Measurements from ENCODE around the gene NEK5. TPM values are rescaled to one million over a fixed set of nuclear protein-coding genes. Genes with fewer than 3 reads are reported as not detected.

NEK5 gene
- polyA plus RNA-seq, 3 donors: 0.07 TPM; not detected in 2

DNA sequence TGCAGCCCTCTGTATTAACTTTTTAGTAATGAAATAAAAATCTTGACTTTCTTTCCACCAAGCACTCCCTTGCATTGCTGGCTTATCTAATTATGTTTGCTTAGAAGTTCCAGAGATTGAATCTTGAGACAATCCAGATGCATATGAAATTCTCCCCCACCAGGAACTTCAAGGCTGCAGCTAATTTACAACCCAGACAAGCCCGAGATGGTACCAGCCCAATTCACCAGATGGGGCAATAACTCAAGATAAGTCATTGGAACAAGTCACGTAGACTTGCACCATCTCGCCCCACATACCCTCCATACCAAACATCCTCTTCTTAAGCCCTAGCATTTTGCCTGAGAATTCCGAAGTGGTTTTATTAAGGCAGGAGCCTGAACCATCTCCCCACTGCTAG, 75.4 kb downstream of the NEK5 start:
- Histone ChIP-seq H2AFZ (ENCODE audit: insufficient read depth, low read depth, low read length, poor library complexity, severe bottlenecking) (no peak overlapping the region), H3K36me3 (replicated peaks in 1 of 2; ENCODE audit: control insufficient read depth in 1 of 2, insufficient read depth in 2 of 2, low read length in 2 of 2) (no peaks in the 10 kb centered on the region), H3K79me2 (ENCODE audit: insufficient read depth, low read length) (no peaks in the 10 kb centered on the region), H3K4me2 (replicated peaks; ENCODE audit: extremely low read depth, low read length, poor library complexity, severe bottlenecking) (no peak overlapping the region), H3K9me3 (replicated peaks in 1 of 2; ENCODE audit: control insufficient read depth in 1 of 2, insufficient read depth in 1 of 2, low read length in 2 of 2) (no peaks in the 10 kb centered on the region), H3K27me3 (ENCODE audit: control insufficient read depth in 2 of 2, insufficient read depth in 2 of 2, low read length in 2 of 2) (no peaks in the 10 kb centered on the region), H3K4me1 (ENCODE audit: control insufficient read depth in 1 of 2, insufficient read depth in 2 of 2, low read length in 2 of 2) (no peaks in the 10 kb centered on the region), H4K20me1 (ENCODE audit: insufficient read depth, low read length) (no peaks in the 10 kb centered on the region), H3K27ac (ENCODE audit: low read depth in 1 of 2, low read length in 2 of 2) (no peak overlapping the region), H3K9ac (ENCODE audit: insufficient read depth, low read length, poor library complexity, severe bottlenecking) (no peak overlapping the region), H3K4me3 (replicated peaks in 1 of 3; ENCODE audit: low read depth in 2 of 3, low read length in 3 of 3) (no peak overlapping the region)
- intact Hi-C loops (cut with micrococcal nuclease): no loop called here
- Mint-ChIP-seq H3K27me3 (ENCODE audit: low read depth in 3 of 3) (peaks cover 0 to 2% (median 0%) of the 10 kb centered on the region in 3 donors), H3K4me3 (no peak overlapping the region), H3K36me3 (no peaks in the 10 kb centered on the region), H3K4me1 (no peaks in the 10 kb centered on the region), H3K27ac (no peak overlapping the region), H3K9me3 (peaks cover 0 to 10% (median 2%) of the 10 kb centered on the region in 7 donors)
- whole genome bisulfite sequencing (ENCODE audit: insufficient coverage): 96% methylated on average over 3 of the region's 4 CpGs
- DNase-seq: no peak
- no peak for TF ChIP-seq CTCF (IDR thresholded peaks at IDR 0.05)

- Mint-ChIP-seq H3K4me3 (no peak overlapping the region), H3K36me3 (no peaks in the 10 kb centered on the region), H3K27me3 (ENCODE audit: low read depth in 3 of 3) (no peaks in the 10 kb centered on the region), H3K9me3 (peaks cover 0 to 9% (median 2%) of the 10 kb centered on the region in 7 donors), H3K4me1 (no peaks in the 10 kb centered on the region), H3K27ac (no peak overlapping the region)
- 98% methylated on average over 6 of the region's 7 CpGs for WGBS (ENCODE audit: insufficient coverage)
- no peak for DNase-seq
- intact Hi-C loops (cut with micrococcal nuclease): no loop called here
- no peaks in the 10 kb centered on the region for H3K36me3 ChIP-seq (replicated peaks in 1 of 2; ENCODE audit: control insufficient read depth in 1 of 2, insufficient read depth in 2 of 2, low read length in 2 of 2)
- H2AFZ ChIP-seq (ENCODE audit: insufficient read depth, low read depth, low read length, poor library complexity, severe bottlenecking): no peak overlapping the region
- no peaks in the 10 kb centered on the region for H3K27me3 ChIP-seq (ENCODE audit: control insufficient read depth in 2 of 2, insufficient read depth in 2 of 2, low read length in 2 of 2)
- no peaks in the 10 kb centered on the region for H3K9me3 ChIP-seq (replicated peaks in 1 of 2; ENCODE audit: control insufficient read depth in 1 of 2, insufficient read depth in 1 of 2, low read length in 2 of 2)
- TF ChIP-seq CTCF (IDR thresholded peaks at IDR 0.05): no peak
- no peaks in the 10 kb centered on the region for H4K20me1 ChIP-seq (ENCODE audit: insufficient read depth, low read length)
- no peak overlapping the region for H3K4me2 ChIP-seq (replicated peaks; ENCODE audit: extremely low read depth, low read length, poor library complexity, severe bottlenecking)
- H3K4me3 ChIP-seq (replicated peaks in 1 of 3; ENCODE audit: low read depth in 2 of 3, low read length in 3 of 3): no peak overlapping the region
- H3K9ac ChIP-seq (ENCODE audit: insufficient read depth, low read length, poor library complexity, severe bottlenecking): no peak overlapping the region
- H3K79me2 ChIP-seq (ENCODE audit: insufficient read depth, low read length): no peaks in the 10 kb centered on the region
- H3K27ac ChIP-seq (ENCODE audit: low read depth in 1 of 2, low read length in 2 of 2): no peak overlapping the region
- no peaks in the 10 kb centered on the region for H3K4me1 ChIP-seq (ENCODE audit: control insufficient read depth in 1 of 2, insufficient read depth in 2 of 2, low read length in 2 of 2)
Observed at GRCh38 chr13:52051400-52051799, 77.5 kb downstream of the NEK5 start.
